Smooth muscle cell (in vitro differentiated cells): Measurements from ENCODE around the gene FAM222A. TPM values are rescaled to one million over a fixed set of nuclear protein-coding genes. Genes with fewer than 3 reads are reported as not detected.

ENCODE experiments used
- DNase-seq: peaks from one replicate; lab custom pipeline; 2025; ENCODE audit not compliant: unreplicated experiment; lab: John Stamatoyannopoulos, UW
- H2AFZ ChIP-seq: fragments of 200-600 bp; sonication (generic); 2 replicates; pipeline ENCODE4 v1.6.0; 2016; ENCODE audit warnings: antibody characterized with exemption, low read depth, mild to moderate bottlenecking
- H3F3A ChIP-seq: fragments of 200-600 bp; sonication (generic); 2 replicates; pipeline ENCODE4 v1.6.0; 2017; ENCODE audit warnings: antibody characterized with exemption, low read depth
- H3K27ac ChIP-seq: fragments of 200-600 bp; sonication (generic); 2 replicates; pipeline ENCODE4 v1.5.1; 2016; ENCODE audit warnings: low read depth, mild to moderate bottlenecking
- H3K27me3 ChIP-seq: fragments of 200-600 bp; sonication (generic); 2 replicates; pipeline ENCODE4 v1.6.1; 2016; ENCODE audit warnings: low read depth, mild to moderate bottlenecking
- H3K36me3 ChIP-seq: fragments of 200-600 bp; sonication (generic); 2 replicates; pipeline ENCODE4 v1.5.1; 2016; ENCODE audit warnings: low read depth
- H3K4me1 ChIP-seq: fragments of 200-600 bp; sonication (generic); 2 replicates; pipeline ENCODE4 v1.5.1; 2016; ENCODE audit warnings: low read depth
- H3K4me2 ChIP-seq: fragments of 200-600 bp; sonication (generic); 2 replicates; pipeline ENCODE4 v1.6.0; 2016; ENCODE audit warnings: mild to moderate bottlenecking
- H3K4me3 ChIP-seq: fragments of 200-600 bp; sonication (generic); 2 replicates; pipeline ENCODE4 v1.5.1; 2016; ENCODE audit warnings: mild to moderate bottlenecking
- H3K79me2 ChIP-seq: fragments of 200-600 bp; sonication (generic); 2 replicates; pipeline ENCODE4 v1.6.0; 2016; ENCODE audit warnings: low read depth, mild to moderate bottlenecking
- H3K9ac ChIP-seq: fragments of 200-600 bp; sonication (generic); 2 replicates; pipeline ENCODE4 v1.6.0; 2016; ENCODE audit warnings: low read depth
- H3K9me3 ChIP-seq: fragments of 200-600 bp; sonication (generic); replicated peaks from 2 replicates; pipeline ENCODE4 v1.5.1; 2016; ENCODE audit warnings: low read depth
- H4K20me1 ChIP-seq: fragments of 200-600 bp; sonication (generic); 2 replicates; pipeline ENCODE4 v1.6.0; 2016; ENCODE audit warnings: low read depth
- WGBS: methylation state at CpG from one replicate; pipeline ENCODE4 v1.1.7; 2016; ENCODE audit warnings: low lambda C conversion rate; 5-methylcytosine and 5-hydroxymethylcytosine counted together
- polyA plus RNA-seq: library from polyadenylated mRNA; unstranded; fragments of >200 nt; fragmentation: Nextera tagmentation; extraction: Ambion mirVana; gene quantifications from 2 replicates; pipeline ENCODE4 v1.2.1, GENCODE V29; 2016
- total RNA-seq: library from RNA; depleted of rRNA; stranded (reverse); fragments of >200 nt; gene quantifications from 2 replicates; pipeline ENCODE4 v1.2.3, GENCODE V29; 2014
- TF ChIP-seq, protein P1 (sequence below): fragments of 200-600 bp; sonication (generic); IDR thresholded peaks from 2 replicates; pipeline ENCODE4 v1.5.1; 2017; ENCODE audit warnings: borderline replicate concordance, mild to moderate bottlenecking, antibody characterized with exemption; ENCODE audit not compliant: insufficient read depth, poor library complexity, severe bottlenecking

The FAM222A gene
- total and polyA plus RNA-seq, 2 experiments from 2014 or later = 0.85 to 1.7 TPM

DNA sequence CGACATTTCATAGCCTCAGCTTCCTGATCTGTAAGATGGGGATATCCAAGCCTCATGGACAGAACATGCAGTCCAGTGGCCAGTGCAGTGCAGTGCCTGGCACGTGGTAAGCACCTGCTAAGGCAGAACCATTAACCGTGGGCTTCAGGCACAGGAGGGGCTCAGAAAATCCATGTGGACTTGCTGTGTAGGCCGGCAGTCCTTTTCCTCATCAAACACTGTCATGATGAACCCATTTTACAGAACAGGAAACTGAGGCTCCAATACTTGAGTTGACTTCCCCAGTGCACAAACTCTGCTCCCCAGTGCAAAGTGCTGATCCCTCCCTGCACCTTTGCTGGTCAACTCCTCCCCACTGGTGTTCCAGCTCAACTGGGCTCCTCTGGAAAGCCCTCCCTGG is 101.6 kb downstream of the FAM222A start:
- WGBS = 87% methylated on average over 4 of the region's 4 CpGs

DNA sequence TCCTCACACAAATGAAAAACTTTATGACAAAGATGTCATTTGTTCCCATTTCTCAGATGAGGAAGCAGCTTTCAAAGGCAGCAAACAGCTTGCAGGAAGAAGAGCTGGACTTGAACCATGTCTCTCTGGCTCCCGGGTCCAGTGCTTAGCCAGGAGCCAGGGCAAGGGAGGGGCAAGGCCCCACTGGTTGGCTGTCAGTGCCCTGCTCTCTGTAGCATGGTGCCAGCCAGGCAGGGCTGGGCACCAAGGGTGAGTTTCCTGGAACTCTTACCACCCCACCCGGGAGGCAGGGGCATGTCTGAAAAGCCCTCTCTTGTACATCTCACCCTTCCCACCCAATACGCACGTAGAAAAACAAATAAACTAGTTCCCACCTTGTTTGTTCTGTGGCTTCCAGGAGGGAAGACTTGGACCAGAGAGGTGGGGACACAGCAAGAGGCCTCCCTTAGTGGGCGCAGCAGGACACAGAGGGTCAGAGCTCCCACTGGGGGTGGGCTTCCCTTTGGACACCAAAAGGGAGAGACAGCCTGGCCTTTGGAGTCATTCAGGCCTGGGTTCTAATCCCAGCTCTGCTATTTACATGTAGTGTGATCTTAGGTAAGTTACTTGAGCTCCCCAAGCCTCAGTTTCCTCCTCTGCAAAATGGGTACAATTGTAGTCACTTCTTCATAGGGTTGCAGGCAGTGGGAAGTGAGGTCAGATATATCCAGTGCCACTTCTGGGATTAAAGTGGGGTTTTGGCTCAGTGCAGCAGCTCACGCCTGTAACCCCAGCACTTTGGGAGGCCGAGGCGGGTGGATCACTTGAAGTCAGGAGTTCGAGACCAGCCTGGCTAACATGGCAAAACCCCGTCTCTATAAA is 102.4 kb downstream of the FAM222A start:
- H3F3A ChIP-seq = no peaks in the 10 kb centered on the region
- no peaks in the 10 kb centered on the region for H4K20me1 ChIP-seq
- H3K36me3 ChIP-seq = no peaks in the 10 kb centered on the region
- no peak overlapping the region for H3K4me3 ChIP-seq
- no peaks in the 10 kb centered on the region for H3K79me2 ChIP-seq
- no peaks in the 10 kb centered on the region for H3K27me3 ChIP-seq
- no peak for DNase-seq
- H3K9me3 ChIP-seq = no peaks in the 10 kb centered on the region
- no peaks in the 10 kb centered on the region for H3K4me1 ChIP-seq
- no peak overlapping the region for H3K9ac ChIP-seq
- TF ChIP-seq, protein P1, sequence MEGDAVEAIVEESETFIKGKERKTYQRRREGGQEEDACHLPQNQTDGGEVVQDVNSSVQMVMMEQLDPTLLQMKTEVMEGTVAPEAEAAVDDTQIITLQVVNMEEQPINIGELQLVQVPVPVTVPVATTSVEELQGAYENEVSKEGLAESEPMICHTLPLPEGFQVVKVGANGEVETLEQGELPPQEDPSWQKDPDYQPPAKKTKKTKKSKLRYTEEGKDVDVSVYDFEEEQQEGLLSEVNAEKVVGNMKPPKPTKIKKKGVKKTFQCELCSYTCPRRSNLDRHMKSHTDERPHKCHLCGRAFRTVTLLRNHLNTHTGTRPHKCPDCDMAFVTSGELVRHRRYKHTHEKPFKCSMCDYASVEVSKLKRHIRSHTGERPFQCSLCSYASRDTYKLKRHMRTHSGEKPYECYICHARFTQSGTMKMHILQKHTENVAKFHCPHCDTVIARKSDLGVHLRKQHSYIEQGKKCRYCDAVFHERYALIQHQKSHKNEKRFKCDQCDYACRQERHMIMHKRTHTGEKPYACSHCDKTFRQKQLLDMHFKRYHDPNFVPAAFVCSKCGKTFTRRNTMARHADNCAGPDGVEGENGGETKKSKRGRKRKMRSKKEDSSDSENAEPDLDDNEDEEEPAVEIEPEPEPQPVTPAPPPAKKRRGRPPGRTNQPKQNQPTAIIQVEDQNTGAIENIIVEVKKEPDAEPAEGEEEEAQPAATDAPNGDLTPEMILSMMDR = no peak
- H2AFZ ChIP-seq = no peak overlapping the region
- H3K4me2 ChIP-seq = no peak overlapping the region
- H3K27ac ChIP-seq = no peak overlapping the region
- WGBS = 96% methylated on average over 10 of the region's 10 CpGs

More for the DNA sequence above, 101.6 kb downstream of the FAM222A start:
- no peak overlapping the region for H3K4me3 ChIP-seq
- no peaks in the 10 kb centered on the region for H3K4me1 ChIP-seq
- no peak overlapping the region for H3K4me2 ChIP-seq
- no peaks in the 10 kb centered on the region for H3F3A ChIP-seq
- no peak overlapping the region for H3K27ac ChIP-seq
- TF ChIP-seq, protein P1 = no peak
- no peak overlapping the region for H3K9ac ChIP-seq
- H3K79me2 ChIP-seq = no peaks in the 10 kb centered on the region
- no peaks in the 10 kb centered on the region for H3K36me3 ChIP-seq
- H3K9me3 ChIP-seq = no peaks in the 10 kb centered on the region
- H3K27me3 ChIP-seq = no peaks in the 10 kb centered on the region
- no peak for DNase-seq
- no peak overlapping the region for H2AFZ ChIP-seq
- H4K20me1 ChIP-seq = no peaks in the 10 kb centered on the region

DNA sequence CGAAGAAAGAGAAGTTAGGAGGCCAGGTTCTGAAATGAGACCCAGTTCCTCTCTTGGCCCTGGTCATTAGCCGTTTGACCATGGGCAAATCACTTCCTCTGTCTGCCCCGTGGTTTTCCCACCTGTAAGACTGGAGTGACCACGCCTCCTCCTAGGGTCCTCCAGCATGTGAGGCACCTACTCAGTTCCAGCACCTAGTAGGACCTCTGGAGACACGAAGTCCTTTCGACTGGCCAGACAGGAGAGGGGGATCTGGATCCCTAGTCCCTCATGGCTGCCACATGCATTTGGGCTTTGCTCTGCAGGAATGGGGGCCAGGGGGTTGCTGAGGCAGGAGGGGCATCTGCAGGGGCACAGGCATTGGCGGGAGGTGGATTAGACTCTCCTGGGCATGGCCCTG is 103.2 kb downstream of the FAM222A start:
- H3K27me3 ChIP-seq = no peaks in the 10 kb centered on the region
- H3K4me1 ChIP-seq = no peaks in the 10 kb centered on the region
- no peak overlapping the region for H3K4me3 ChIP-seq
- WGBS = 93% methylated on average over 7 of the region's 7 CpGs
- H4K20me1 ChIP-seq = no peaks in the 10 kb centered on the region
- H3K27ac ChIP-seq = no peak overlapping the region
- H3K9me3 ChIP-seq = no peaks in the 10 kb centered on the region
- TF ChIP-seq, protein P1 = no peak
- no peak overlapping the region for H3K4me2 ChIP-seq
- no peak overlapping the region for H3K9ac ChIP-seq
- DNase-seq = no peak
- no peaks in the 10 kb centered on the region for H3K36me3 ChIP-seq
- H2AFZ ChIP-seq = no peak overlapping the region
- H3F3A ChIP-seq = no peaks in the 10 kb centered on the region
- H3K79me2 ChIP-seq = no peaks in the 10 kb centered on the region
